HG02973 (cell line): ENCODE results near the gene AKT3.

Experiments
- ATAC-seq: cut with Tn5 transposase; IDR thresholded peaks from one replicate; pipeline ENCODE4 v1.9.1; 2021; ENCODE audit warnings: moderate library complexity; ENCODE audit not compliant: unreplicated experiment

The AKT3 gene

DNA sequence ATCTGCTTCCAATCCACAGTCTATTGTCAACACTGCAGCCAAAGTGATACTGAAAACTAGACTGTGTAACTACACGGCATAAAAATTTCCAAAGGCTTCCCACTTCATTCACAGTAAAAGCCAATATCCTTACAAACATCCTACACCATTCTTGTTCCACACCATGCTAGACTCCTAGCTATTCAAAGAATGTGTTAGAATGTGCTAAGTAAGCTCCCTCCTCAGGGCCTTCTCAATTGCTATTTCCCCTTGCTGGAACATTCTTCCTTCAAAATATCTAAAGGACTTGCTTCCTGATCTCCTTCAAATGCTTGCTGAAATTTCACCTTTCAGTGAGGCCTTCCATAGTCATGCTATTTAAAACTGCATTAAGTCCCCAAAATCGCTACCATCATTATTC lies 228.1 kb downstream of the AKT3 start:
- no peak for ATAC-seq

DNA sequence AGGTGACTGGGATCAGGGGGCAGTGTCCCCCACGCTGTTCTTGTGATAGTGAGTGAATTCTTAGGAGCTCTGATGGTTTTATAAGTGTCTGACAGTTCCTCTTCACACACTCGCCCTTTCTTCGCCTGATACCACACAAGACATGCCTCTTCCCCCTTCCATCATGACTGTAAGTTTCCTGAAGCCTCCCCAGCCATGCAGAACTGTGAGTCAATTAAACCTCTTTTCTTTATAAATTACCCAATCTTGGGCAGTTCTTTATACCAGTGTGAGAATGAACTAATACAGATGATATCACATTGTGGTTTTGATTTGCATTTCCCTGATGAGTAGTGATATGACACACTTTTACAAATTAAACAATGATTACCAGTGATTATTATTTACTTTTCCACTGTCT lies 229.9 kb downstream of the AKT3 start:
- ATAC-seq: no peak

DNA sequence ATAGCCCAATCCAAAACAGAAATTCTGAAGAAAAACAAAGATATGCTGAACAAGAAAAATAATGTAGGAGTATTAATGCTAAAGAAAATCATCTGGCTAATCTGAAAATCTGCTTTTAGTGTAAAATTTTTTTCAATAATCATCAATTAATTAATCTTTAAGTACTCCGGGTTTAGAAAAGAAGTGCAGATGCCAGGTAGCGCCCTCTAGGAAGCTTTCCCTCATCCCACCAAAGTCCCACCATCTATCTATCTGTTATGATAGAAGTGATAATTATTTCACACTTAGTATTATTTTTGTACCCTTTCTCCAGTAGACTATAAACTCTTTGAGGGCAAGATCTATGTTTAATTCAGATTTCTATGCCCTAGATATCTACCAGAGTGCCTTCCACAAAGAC lies 240.3 kb downstream of the AKT3 start:
- ATAC-seq: no peak

DNA sequence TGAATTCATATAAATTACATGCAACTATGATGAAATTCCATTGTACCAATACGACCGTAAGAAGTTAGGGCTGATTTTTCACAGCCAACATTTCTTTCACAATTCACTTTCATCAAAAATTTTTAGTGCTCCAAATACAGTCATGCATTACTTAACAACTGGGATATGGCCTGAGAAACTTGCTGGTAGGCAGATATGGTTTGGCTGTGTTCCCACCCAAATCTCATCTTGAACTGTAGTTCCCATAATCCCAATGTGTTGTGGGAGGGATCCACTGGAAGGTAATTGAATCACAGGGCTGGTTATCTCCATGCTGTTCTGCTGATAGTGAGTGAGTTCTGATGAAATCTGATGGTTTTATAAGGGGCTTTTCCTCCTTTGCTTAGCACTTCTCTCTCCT lies 244.4 kb downstream of the AKT3 start:
- ATAC-seq: no peak

DNA sequence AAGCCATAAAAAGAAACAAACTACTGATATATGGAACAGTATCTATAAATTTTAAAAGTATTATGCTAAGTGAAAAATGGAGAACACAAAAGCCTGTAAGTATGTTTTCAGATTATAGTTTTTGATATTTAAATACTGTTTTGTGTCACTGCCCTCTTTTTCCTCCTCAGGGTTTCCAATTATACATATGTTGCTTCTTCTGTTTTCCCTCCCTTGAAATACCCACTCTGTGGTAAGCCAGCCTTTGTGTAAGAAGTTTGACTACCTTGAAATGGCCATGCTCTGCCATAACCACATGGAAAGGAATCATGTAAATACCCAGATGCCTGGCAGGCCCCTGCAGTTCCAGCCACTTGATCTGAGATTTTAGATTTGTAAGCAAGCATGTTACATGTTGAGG lies 248.3 kb downstream of the AKT3 start:
- no peak for ATAC-seq

DNA sequence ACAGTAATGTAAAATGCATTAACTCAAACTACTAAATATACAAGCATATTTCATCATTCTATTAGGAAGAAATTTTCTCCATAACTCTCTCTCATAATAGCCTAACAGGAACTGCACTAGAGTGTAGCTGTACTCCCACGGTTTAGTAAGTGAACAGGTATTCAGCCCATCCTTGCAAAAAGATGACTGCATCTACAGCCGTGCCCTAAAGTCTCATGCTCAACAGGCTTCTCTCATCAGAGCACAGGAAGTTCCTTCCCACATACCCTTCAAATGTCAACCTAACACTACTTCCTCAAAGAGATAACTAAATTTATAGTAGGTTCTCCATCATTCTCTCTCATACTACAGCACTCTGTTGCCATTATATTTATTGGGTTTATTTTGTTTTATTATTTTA lies 251.6 kb downstream of the AKT3 start:
- ATAC-seq: peak; percentile 39

DNA sequence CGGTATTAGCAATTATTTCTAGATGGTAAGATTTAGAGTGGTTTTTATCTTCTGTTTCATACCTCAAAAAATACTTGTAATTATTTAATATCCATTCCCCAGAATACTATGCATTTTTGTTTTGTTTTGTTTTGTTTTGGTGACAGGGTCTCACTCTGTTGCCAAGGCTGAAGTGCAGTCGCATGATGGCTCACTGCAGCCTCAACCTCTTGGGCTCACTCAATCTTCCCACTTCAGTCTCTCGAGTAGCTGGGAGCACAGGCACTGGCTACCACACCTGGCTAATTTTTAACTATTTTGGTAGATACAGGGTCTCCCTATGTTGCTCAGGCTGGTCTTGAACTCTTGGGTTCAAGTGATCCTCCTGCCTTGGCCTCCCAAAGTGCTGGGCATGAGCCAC lies 252.7 kb downstream of the AKT3 start:
- ATAC-seq: no peak

DNA sequence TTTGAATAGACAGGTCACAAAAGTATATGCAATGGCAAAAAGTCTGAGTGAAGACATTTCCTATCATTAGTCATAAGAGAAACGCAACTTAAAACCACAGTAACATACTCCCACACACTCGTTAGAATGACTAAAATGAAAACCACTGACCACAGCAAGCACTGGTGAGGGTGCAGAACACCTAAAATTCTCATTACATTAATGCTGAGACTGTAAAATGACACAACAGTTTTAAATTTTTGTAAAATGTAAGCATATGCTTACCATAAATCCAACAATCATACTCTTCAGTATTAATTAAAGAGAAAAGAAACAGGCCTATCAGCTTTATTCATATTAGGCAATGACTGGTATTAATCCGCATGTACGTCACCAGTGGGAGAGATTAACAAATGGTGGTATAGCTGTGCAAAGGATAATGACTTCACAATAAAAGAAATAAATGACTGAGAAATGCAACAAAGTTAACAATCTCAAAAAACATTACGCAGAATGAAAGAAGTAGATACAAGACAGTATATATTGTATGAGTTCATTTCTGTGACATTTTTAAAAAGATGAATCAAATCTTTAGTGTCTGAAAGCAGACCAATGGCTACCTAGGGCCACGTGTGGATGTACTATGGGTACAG lies 253.5 kb downstream of the AKT3 start:
- ATAC-seq: peak; percentile 96

DNA sequence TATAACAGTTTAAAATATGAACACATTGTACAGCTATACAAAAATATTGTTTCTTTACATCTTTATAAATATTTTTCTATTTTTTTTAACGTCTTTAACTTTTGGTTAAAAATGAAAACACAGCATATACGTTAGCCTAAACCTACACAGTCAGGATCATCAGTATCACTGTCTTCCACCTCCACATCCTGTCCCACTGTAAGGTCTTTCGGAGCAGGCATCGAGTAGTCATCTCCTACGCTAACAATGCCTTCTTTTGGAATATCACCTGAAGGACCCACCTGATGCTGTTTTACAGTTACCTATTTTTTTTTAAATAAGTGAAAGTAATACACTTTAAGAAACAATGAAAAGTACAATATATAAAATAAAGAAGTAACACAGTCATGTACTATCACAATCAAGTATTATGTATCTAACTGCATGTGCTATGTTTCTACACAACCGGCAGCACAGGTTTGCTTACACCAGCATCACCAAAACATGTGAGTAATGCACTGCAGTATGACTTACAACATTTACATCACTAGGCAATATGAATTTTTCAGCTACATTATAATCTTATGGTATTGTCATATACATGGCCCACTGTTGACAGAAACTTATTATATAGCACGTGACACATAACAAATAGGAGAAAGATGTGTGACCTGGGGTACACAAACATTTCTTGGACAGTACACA lies 254.4 kb downstream of the AKT3 start:
- ATAC-seq: no peak

DNA sequence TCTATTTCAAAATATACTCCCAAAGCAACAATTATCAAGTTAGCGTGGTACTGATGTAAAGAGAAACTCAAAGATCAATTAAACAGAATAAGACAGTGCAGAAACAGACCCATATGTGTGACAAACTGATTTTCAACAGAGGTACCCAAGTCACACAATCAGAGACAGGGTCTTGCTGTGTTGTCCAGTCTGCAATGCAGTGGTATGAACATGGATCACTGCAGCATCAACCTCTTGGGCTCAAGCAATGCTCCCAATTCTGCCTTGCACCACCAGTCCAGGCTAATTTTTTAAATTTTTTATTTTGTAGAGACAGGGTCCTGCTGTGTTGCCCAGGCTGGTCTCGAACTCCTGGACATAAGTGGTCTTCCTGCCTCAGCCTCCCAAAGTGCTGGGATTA lies 255.6 kb downstream of the AKT3 start:
- no peak for ATAC-seq

DNA sequence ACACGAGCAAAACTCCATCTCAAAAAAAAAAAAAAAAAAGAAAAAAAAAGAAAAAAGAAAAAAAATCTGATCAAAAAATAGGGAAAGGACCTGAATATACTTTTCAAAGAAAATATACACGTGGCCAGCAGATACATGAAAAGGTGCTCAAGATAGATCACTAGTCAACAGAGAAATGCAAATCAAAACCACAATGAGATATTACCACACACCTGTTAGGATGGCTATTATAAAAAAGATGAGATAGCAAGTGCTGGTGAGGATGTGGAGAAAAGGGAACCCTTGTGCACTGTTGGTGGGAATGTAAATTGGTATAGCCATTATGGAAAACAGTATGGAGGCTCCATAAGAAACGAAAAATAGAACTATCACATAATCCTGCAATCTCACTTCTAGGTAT lies 260.8 kb downstream of the AKT3 start:
- peak; percentile 63 for ATAC-seq

DNA sequence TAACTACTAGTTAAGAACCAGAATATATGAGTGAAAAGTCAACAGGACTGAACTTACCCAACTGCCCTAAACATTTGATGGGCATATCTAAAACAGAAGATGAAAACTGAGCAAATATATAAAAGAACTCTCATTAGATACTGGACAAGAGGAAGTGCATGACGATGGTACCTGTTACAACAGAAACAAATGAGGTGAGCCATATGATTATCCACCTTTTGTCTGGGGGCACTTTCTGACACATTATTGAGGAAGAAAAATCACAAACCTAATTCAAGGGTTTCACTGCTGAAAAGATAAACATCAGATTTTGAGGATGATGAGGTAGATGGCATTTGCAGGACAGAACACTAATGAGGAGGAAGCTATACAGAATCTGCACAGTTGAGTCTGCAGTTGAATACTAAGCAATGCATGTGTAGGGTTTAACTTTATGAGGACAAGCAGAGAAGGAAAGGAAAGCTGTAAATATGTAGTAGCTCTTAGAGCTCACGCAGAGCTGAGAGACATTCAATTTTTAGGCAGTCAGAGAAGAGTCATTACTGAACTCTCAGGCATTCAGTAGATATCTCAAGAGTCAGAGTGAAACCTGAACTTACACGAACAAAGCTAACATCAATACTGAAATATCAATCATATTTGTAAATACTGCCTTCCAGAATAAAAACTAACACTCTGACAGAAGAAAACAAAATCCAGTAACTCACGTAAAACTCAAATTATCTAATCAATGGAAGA lies 262.1 kb downstream of the AKT3 start:
- peak; percentile 97 for ATAC-seq

DNA sequence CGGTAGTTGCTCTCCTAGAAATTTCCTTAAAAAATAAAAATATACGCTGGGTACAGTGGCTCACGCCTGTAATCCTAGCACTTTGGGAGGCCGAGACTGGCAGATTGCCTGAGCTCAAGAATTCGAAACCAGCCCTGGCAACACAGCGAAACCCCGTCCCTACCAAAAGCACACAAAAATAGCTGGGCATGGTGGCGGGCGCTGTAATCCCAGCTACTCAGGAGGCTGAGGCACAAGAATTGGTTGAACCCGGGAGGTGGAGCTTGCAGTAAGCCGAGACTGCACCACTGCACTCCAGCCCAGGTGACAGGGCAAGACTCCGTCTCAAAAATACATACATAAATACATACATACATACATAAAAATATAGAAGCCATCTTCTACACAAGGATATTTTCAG lies 262.8 kb downstream of the AKT3 start:
- ATAC-seq: no peak

DNA sequence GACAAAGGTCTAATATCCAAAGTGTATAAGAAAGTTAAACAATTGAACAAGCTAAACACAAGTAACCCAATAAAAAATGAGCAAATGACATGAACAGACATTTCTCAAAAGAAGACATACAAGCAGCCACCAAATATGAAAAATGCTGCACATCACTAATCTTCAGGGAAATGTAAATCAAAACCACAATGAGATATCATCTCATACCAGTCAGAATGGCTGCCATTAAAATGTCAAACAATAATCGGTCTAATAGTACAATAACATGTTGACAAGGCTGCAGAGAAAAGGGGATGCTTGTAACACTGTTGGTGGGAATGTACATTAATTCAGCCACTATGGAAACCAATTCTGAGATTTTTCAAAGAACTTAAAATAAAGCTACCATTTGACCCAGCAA lies 264.1 kb downstream of the AKT3 start:
- no peak for ATAC-seq

DNA sequence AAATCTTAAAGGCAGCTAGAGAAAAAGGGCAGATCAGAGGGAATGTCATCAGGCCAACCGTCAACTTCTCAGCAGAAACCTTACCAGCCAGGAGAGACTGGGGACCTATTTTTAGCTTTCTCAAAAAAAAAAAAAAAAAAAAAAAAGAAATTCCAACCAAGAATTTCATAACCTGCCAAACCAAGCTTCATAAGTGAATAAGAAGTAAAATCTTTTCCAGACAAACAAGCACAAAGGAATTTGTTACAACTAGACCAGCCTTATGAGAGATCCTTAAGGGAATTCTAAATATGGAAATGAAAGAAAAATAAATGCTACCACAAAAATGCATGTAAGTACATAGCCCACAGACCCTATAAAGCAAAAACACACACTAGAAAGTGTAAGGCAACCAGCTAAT lies 267.7 kb downstream of the AKT3 start:
- no peak for ATAC-seq

DNA sequence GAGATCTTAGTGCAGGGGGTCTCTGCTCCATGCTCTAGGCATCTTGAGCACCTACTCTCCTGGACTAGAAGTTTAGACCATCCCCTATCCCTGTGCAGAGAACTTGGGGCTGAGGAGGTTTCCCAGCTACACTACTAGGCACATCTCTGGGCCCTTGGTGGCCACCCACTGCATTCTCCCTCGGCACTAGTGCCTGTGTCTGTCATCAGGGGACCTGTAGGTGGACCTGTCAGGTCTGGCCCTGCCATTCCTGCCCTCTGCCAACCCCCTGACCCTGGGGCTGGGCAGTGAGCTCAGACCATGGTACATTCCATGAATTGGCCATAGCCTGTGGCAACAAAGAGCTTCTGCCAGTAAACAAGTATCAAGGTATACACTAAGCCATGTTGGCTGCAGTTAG lies 269.1 kb downstream of the AKT3 start:
- no peak for ATAC-seq

DNA sequence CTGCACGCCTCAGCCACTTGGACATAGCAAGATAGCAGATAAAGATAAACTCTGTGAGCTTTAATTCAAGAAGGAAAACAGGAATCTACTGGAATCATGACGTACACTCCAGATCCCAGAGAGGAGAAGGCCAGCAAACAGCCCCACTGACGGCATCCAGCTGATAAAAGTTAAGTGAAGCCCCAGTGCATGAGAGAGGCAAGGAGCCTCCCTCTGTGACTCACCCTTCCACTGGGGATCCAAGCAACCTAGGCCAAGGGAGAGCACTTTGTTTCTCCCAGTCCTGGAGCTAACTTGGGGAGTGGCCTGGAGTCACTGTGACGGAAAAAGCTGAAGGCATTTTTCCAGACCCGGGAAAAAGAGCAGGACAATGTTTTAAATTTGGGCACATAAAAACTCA lies 270.0 kb downstream of the AKT3 start:
- ATAC-seq: no peak

DNA sequence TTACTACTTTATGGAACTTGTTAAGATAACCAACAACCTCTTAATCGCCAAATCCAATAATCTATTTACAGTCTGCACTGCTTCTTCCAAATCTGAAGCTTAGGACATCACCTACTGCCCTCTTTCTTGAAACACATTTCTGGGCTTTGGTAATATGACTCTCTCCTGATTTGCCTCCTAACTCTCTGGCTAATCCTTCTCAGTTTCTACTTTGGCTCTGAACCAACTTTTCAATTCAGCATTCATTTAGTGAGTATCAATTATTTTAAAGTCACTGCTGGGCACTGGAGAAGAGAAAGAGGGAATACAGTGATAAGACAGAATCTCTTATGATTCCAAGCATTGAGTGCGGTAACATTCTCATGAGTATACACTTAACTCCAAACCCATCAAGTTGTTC lies 275.0 kb downstream of the AKT3 start:
- no peak for ATAC-seq

DNA sequence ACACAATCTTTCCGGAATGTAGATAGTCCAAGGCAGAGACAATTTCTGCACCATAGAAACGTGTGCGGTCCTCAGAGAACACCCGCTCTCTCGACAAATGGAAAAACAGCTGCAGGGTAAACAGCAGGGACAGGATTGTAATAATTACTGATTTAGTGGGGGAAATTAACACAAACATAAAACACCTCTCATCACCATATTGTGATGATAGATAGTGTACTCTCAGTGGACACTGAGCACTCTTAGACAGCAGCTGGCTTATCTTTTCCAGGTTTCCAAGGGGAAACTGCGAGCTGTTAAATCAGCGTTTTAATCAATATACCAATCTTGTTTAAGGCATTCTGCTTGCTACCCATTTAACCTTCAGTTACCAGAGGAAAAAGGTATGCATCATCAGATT lies 277.1 kb downstream of the AKT3 start:
- no peak for ATAC-seq

DNA sequence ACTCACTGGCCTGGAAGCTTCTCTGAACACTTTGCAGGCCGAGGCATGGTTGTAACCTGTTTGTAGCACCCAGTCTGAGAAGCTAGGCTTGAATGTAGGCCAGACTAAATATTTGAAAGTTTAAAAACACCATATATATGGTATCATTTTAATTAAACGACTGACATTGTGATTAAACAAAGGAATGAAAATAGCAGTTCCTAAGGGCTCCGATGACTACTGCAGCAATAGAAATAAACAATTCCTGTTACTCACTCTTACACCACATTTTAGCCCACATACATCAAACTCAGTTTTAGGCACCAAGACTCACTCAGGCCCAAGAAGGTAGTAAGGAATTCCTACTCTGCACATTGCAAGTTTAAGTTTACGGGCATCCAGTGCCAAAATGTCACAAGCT lies 281.2 kb downstream of the AKT3 start:
- ATAC-seq: no peak

DNA sequence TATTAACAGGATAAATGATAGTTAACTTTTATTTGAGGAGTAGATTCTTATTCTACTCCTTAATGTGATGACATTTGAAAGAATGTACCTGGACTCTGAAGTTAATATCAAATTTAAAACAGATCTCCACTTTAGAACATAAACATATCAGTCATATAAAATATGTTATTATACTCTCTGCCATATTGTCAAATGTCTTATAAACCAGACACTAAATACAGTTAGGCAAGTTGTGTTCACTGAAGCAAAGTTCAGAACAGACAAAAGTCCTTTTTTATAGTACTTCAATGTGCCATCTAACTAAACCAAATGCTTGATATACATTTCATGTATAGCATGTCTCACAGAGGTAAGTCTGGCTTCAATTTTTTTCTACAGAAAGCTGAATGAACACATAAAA lies 285.2 kb downstream of the AKT3 start:
- ATAC-seq: no peak

DNA sequence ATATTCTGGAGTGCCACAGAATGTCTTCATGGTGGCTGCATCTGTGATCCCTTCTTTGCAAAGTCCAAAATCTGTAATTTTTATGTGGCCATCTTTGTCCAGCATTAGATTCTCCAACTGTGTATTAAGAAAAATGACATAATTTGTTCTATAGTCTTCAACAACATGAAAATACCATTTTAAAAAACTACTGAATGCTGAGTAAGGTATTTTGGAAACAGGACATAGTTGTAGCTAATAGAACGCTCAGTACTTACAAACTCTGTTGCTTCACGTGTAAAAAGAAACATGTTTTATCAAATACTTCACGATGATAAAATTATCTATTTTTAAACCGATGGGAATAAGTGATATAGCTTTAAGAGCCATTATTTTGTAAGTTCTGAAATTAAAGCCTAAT lies 286.3 kb downstream of the AKT3 start:
- no peak for ATAC-seq
